Lower leg skin (tissue), 3 donors: ENCODE data around the gene GTF3A.

Source experiments
- CTCF ChIP-seq, 3 donors: fragments of 450-650 bp; IDR thresholded peaks; one replicate each; pipeline ENCODE4 v1.5.1; 2016; ENCODE audit warnings: antibody characterized with exemption in 3 of 3, mild to moderate bottlenecking in 3 of 3, moderate library complexity in 2 of 3
- POLR2A ChIP-seq, 2 donors: fragments of 450-650 bp; IDR thresholded peaks; one replicate each; pipeline ENCODE4 v1.6.1; 2016 to 2017; ENCODE audit warnings: antibody characterized with exemption in 2 of 2, mild to moderate bottlenecking in 1 of 2, moderate library complexity in 1 of 2

GRCh38 chr13:27384285-27384684 is 40.1 kb upstream of the GTF3A start:
- TF ChIP-seq CTCF (IDR thresholded peaks at IDR 0.05), result no peak
- no peak for TF ChIP-seq POLR2A (IDR thresholded peaks at IDR 0.05)
